PC-3 (cell line): ENCODE measurements around the gene GLCE.

Experiments used
- EZH2 ChIP-seq: fragments of 300-600 bp; sonication (generic); IDR thresholded peaks from one replicate; pipeline ENCODE4 v1.6.1; 2017; ENCODE audit warnings: antibody characterized with exemption, mild to moderate bottlenecking, low read length; ENCODE audit not compliant: unreplicated experiment
- EZH2phosphoT487 ChIP-seq: fragments of 300-600 bp; sonication (generic); IDR thresholded peaks from 2 replicates; pipeline ENCODE4 v1.6.1; 2018; ENCODE audit warnings: mild to moderate bottlenecking, antibody characterized with exemption, low read length, borderline replicate concordance
- TF ChIP-seq, protein P1 (sequence below): fragments of 300-600 bp; sonication (generic); conservative IDR thresholded peaks from 2 replicates; pipeline ENCODE4 v1.5.1; 2017; ENCODE audit warnings: antibody characterized with exemption, low read depth, mild to moderate bottlenecking, low read length

DNA sequence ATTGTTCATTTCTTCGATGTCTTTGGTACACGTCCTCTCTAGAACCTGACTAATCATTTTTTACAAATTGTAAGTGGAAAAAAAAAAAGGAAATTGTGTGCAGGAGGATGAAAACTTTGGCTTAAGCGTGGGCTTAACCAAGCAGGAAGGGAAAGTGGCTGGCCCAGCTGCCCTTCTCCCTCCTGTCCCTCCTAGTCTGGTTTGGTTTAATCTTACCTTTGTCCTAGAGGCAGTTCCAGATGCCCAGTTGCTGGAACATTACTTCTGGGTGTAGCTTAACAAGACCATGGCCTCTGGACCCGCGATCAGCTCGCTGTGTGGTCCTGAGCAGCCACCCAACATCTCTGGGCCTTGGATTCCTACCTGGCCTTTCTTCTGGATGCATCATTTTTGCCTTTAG lies 153.7 kb downstream of the GLCE start:
- TF ChIP-seq, protein P1, sequence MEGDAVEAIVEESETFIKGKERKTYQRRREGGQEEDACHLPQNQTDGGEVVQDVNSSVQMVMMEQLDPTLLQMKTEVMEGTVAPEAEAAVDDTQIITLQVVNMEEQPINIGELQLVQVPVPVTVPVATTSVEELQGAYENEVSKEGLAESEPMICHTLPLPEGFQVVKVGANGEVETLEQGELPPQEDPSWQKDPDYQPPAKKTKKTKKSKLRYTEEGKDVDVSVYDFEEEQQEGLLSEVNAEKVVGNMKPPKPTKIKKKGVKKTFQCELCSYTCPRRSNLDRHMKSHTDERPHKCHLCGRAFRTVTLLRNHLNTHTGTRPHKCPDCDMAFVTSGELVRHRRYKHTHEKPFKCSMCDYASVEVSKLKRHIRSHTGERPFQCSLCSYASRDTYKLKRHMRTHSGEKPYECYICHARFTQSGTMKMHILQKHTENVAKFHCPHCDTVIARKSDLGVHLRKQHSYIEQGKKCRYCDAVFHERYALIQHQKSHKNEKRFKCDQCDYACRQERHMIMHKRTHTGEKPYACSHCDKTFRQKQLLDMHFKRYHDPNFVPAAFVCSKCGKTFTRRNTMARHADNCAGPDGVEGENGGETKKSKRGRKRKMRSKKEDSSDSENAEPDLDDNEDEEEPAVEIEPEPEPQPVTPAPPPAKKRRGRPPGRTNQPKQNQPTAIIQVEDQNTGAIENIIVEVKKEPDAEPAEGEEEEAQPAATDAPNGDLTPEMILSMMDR: no peak
- no peak for TF ChIP-seq EZH2
- TF ChIP-seq EZH2phosphoT487: no peak
